HG03095 (cell line): Measurements from ENCODE around the gene SMCHD1.
A peak's percentile ranks its signal among the peaks of the same experiment; 100 is the strongest.

ENCODE experiments used
- ATAC-seq: cut with Tn5 transposase; IDR thresholded peaks from one replicate; pipeline ENCODE4 v1.9.1; 2021; ENCODE audit warnings: moderate library complexity; ENCODE audit not compliant: unreplicated experiment

The SMCHD1 gene

GRCh38 chr18:2655178-2655953 lies at the start of gene SMCHD1:
Gene SMCHD1, plus strand, starts transcription at chr18:2655726. Its CDS starts 350 bp downstream, at chr18:2656076.
- peak; percentile 61 for ATAC-seq

- no peak for ATAC-seq
Measured at GRCh38 chr18:2606335-2606734, 49.2 kb upstream of the SMCHD1 start.

- no peak for ATAC-seq
Measured at GRCh38 chr18:2609604-2610003, 45.9 kb upstream of the SMCHD1 start.

DNA sequence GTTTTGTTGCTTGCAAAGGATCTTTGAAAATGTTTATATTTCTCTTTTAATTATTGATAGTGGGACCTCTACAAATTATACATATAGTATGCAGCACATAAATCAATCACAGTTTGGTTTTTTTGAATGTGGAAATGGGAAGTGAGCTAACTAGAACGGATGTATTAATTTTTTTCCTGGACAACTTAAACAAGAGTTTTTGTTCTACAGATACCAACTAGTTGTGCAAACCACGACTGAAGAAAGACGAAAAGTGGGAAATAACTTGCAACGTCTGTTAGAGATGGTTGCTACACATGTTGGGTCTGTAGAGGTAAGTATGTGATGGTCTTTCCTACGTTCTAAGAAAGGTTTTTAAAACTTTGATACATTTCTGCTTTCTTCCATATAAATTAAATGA lies 45.0 kb upstream of the SMCHD1 start:
- ATAC-seq, result no peak

DNA sequence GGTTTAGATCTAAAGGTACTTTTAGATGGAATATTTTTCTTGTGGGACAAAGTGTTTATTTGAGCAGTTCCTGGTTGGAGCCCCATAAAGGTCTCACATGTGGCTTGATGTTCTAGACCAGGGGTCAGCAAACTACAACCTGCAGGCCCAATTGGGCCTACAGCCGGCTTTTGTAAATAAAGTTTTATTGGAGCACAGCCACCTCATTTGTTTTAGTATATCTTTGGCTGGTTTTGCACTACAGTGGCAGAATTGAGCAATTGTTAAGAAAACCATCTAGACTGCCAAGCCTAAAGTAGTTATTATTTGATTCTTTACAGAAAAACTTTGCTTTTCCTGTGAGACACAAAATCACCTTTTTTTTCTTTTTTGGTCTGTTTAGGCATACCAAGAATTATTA lies 42.5 kb upstream of the SMCHD1 start:
- no peak for ATAC-seq

DNA sequence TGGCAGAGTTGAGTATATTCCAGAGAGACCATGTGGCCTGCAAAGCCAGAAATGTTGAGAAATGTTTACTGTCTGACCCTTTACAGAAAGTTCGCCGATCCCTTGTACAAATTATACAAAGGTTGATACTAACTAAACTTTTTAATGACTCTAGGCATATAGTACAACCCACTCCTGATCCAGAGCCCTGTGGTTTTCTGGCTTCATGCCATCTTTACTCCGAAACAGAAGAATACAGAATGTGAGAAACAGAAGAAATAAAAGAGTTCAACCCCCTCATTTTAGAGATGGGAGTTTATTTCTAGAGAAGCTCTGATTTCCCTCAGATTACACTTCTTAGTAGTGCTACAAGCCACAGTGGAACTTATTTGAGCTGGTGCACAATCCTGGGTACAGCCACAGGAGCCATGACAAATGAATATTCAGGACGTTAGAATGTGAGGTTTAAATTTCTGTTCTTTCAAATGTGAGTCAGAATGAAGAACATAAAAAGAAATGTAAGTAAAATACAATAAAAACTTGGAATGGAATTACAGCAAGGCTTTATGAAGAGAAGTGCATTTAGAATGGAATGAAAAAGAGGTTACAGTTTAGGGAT lies 38.0 kb upstream of the SMCHD1 start:
- no peak for ATAC-seq

GRCh38 chr18:2618009-2618408 lies 37.5 kb upstream of the SMCHD1 start:
- no peak for ATAC-seq

DNA sequence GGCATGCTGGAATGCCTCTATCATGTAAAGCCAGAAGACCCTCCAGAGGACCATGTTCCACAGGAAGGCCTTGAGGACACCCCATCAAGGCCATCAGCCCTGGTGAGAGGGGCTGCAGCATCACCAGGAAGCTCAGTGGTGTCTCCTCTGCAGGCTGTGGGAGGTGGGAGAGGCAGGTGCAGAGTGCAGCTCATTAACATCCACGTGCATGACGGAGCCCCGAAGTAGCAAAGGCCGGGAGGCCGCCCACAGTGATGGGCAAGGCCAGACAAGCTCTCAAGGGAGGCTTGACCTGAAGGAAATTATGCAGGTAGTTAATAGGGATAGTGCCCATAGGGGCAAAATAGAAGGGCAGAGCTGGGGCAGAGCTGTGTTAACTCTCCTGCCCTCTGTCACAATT lies 30.3 kb upstream of the SMCHD1 start:
- ATAC-seq, result no peak

GRCh38 chr18:2627821-2628276 lies 27.7 kb upstream of the SMCHD1 start:
- ATAC-seq, result no peak

DNA sequence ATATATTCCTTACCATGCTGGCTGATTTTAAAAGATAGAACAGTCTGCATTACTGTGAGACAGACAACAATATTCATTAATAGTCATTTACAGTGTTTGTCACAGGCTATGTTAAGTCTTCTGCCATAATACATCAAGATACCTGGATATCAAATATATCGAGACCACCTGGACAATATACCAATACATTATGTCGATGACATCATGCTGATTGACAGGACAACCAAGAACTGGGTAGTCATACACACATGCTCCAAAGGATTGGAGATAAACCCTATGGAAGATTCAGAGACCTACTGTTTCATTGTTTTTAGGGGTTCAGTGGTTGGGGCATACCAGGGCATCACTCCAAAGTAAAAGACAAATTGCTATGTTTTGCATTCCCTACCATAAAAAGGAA lies 26.5 kb upstream of the SMCHD1 start:
- ATAC-seq, result no peak

DNA sequence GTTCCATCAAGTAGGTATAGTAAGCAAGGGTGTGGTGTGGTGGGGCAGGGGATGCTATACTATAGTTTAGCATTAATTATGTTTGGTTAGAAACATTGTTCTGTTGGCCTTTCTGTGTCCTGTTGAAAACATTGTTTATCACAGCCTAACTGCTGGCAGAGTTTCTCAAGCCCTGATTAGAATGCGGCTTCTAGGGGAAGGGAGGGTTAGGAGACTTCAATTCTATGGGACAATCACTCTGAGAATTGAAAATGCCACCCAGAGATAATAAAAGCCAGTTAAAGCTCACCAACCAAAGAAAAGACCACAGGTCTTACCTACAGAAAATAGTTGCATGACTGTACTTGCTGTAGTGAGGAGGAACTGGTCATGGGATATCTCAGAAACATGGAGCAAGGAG lies 19.9 kb upstream of the SMCHD1 start:
- ATAC-seq, result no peak

DNA sequence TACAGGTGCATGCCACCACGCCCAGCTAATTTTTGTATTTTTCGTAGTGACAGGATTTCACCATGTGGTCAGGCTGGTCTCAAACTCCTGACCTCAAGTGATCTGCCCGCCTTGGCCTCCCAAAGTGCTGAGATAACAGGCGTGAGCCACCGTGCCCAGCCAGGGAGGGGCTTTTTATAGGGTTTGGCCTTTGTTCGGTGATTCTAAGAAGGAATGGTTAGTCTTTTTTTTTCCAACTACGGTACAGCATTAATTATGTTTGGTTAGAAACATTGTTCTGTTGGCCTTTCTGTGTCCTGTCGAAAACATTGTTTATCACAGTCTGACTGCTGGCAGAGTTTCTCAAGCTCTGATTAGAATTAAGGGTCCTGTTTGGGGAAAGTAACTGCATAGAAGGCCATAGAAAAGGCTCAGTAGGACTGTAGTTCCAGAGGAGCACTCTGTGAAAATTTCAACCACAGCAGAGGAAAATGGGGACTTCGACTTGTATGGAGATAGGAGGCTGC lies 19.3 kb upstream of the SMCHD1 start:
- peak; percentile 0 for ATAC-seq

- peak; percentile 65 for ATAC-seq
Measured at GRCh38 chr18:2641638-2642037, 13.9 kb upstream of the SMCHD1 start.

GRCh38 chr18:2642771-2643170 lies 12.8 kb upstream of the SMCHD1 start:
- ATAC-seq, result no peak

- no peak for ATAC-seq
Measured at GRCh38 chr18:2644535-2644934, 11.0 kb upstream of the SMCHD1 start.

DNA sequence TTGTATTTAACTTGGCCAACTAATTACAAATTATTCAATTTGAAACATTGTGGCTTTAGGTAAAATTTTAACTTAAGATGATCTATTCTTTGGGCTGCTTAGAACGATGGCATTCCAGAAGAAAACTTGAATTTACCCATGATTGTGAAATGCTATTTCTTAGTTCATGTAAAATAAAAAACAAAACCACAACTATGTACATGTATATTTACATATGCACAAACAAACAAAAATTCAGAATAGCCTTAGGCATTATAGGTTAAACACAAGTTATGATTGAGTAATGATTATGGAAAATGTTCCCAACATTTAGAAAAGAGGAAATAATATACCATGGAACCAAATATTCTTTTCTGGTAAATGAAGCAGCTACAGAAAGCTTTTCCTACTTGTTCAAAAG lies 3.5 kb upstream of the SMCHD1 start:
- no peak for ATAC-seq

- ATAC-seq, result no peak
Measured at GRCh38 chr18:2653467-2653866, 2.1 kb upstream of the SMCHD1 start.

DNA sequence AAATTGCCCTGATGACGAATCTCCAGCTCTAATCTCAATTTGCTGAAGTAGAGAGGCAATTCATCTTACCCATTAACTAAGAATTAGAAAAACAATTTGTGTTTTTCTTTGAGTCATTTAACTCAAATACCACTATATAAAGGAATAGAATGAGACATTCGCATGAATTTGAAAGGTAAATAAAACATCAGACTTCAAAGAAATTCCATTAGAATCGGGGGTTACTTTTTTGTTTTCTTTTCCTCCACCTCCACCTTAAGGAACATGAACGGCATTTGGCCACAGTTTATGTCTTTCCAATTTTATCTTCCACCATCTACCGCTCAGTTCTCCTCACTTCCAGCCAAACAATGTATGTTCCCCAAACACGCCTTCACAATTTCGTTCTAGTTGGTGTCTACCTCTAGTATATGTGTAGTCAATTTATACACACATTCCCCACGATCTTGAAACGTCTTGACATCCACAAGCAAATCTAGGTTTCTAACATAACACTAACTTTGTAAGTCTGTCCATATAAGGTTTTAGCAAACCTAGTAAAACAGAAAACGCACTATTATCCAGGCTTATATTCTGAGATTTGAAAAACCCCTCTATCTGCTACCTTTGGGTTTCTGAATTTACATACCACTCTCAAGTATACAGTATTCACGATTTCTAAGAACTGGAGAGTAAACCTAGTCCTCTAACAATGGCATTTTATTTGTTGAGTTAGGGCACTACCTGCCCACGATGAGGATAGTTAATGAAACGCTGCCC lies 1.2 kb upstream of the SMCHD1 start:
- ATAC-seq, result no peak

GRCh38 chr18:2654928-2655177 lies 673 bp upstream of the SMCHD1 start:
- ATAC-seq, result peak; percentile 29

DNA sequence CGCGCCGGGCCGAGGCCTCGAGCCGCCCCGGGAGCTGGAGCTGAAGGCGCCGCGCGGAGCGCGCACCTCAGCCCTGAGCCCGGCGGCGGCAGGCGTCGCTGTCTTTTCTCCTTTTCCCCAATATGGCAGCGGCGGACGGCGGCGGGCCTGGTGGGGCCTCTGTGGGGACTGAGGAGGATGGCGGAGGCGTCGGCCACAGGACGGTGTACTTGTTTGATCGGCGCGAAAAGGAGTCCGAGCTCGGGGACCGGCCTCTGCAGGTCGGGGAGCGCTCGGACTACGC lies 369 bp downstream of the SMCHD1 start:
- ATAC-seq, result peak; percentile 8

GRCh38 chr18:2656237-2656980 lies 883 bp downstream of the SMCHD1 start:
- ATAC-seq, result peak; percentile 11
